Transverse colon (tissue), 4 donors: ENCODE measurements around the gene DNAAF8.

Experiments used
- CTCF ChIP-seq, 5 experiments: fragments of 200-600 bp in 3 of 5; fragments of 450-650 bp in 2 of 5; sonication (generic) in 3 of 5; IDR thresholded peaks; 1 replicate in 2 of 5; 2 replicates in 3 of 5; pipeline ENCODE4 v1.5.1; 2016 to 2017; ENCODE audit warnings: antibody characterized with exemption in 5 of 5, inconsistent platforms in 3 of 5, mild to moderate bottlenecking in 2 of 5, moderate library complexity in 1 of 5
- POLR2A ChIP-seq: fragments of 450-650 bp; IDR thresholded peaks from one replicate; pipeline ENCODE4 v1.6.1; 2016; ENCODE audit warnings: antibody characterized with exemption, mild to moderate bottlenecking, moderate library complexity
- POLR2AphosphoS5 ChIP-seq, 3 donors: sonication (generic); formaldehyde crosslinking; IDR thresholded peaks; one replicate each; pipeline ENCODE4 v1.6.1; 2016; ENCODE audit warnings: antibody characterized with exemption in 3 of 3

- TF ChIP-seq CTCF (IDR thresholded peaks at IDR 0.05) (no peak), POLR2A (no peak), POLR2AphosphoS5 (IDR thresholded peaks at IDR 0.05) (no peak)
Measured at GRCh38 chr16:4726616-4727015, 7.7 kb upstream of the DNAAF8 start.
